HepG2 (cell line): ENCODE measurements around the gene GDF7. TPM values are rescaled to one million over a fixed set of nuclear protein-coding genes. Genes with fewer than 3 reads are reported as not detected.

Source experiments
- KDM4B ChIP-seq: sonication (generic); formaldehyde crosslinking; IDR thresholded peaks from 2 replicates; pipeline ENCODE4 v1.4.0; 2020; ENCODE audit warnings: missing genetic modification reagents
- MAFF ChIP-seq: IDR thresholded peaks from 2 replicates; pipeline ENCODE4 v1.6.1; 2011; ENCODE audit warnings: low read depth, low read length, improper control_type of control experiment
- NCOA5 ChIP-seq: sonication (generic); formaldehyde crosslinking; IDR thresholded peaks from 2 replicates; pipeline ENCODE4 v1.4.0; 2020; ENCODE audit warnings: missing genetic modification reagents
- PHF5A ChIP-seq: IDR thresholded peaks from one replicate; pipeline ENCODE4 v1.6.1; 2018; ENCODE audit warnings: low read depth, missing genetic modification reagents; ENCODE audit not compliant: unreplicated experiment
- RFX5 ChIP-seq: IDR thresholded peaks from 2 replicates; pipeline ENCODE4 v1.6.1; 2011; ENCODE audit warnings: low read depth, low read length, improper control_type of control experiment
- SNAI1 ChIP-seq: sonication (generic); formaldehyde crosslinking; IDR thresholded peaks from 2 replicates; pipeline ENCODE4 v1.5.0; 2020; ENCODE audit warnings: mild to moderate bottlenecking, missing genetic modification reagents, borderline replicate concordance
- TBL1XR1 ChIP-seq: fragments of 150-350 bp; IDR thresholded peaks from 2 replicates; pipeline ENCODE4 v1.6.1; 2014; ENCODE audit warnings: borderline replicate concordance, low read length; ENCODE audit not compliant: partially characterized antibody
- TOE1 ChIP-seq: sonication (generic); formaldehyde crosslinking; IDR thresholded peaks from 2 replicates; pipeline ENCODE4 v1.4.0; 2020; ENCODE audit warnings: mild to moderate bottlenecking, missing genetic modification reagents
- ZBTB46 ChIP-seq: sonication (generic); formaldehyde crosslinking; IDR thresholded peaks from 2 replicates; pipeline ENCODE4 v1.4.0; 2020; ENCODE audit warnings: mild to moderate bottlenecking, missing genetic modification reagents, borderline replicate concordance
- ZKSCAN8 ChIP-seq: IDR thresholded peaks from 2 replicates; pipeline ENCODE4 v1.6.1; 2016; ENCODE audit warnings: borderline replicate concordance, missing genetic modification reagents, missing compliant biosample characterization
- ZMYM2 ChIP-seq: sonication (generic); formaldehyde crosslinking; IDR thresholded peaks from 2 replicates; pipeline ENCODE4 v1.8.0; 2022; ENCODE audit warnings: mild to moderate bottlenecking, missing genetic modification reagents
- ZNF33A ChIP-seq: sonication (generic); formaldehyde crosslinking; IDR thresholded peaks from 2 replicates; pipeline ENCODE4 v1.5.1; 2020; ENCODE audit warnings: missing genetic modification reagents, mild to moderate bottlenecking, moderate library complexity, borderline replicate concordance
- ZNF33B ChIP-seq: sonication (generic); formaldehyde crosslinking; IDR thresholded peaks from 2 replicates; pipeline ENCODE4 v1.5.1; 2020; ENCODE audit warnings: mild to moderate bottlenecking, missing genetic modification reagents
- ZNF546 ChIP-seq: sonication (generic); formaldehyde crosslinking; conservative IDR thresholded peaks from 2 replicates; pipeline ENCODE4 v1.8.1; 2023; ENCODE audit warnings: mild to moderate bottlenecking, missing genetic modification reagents
- ZNF576 ChIP-seq: sonication (generic); formaldehyde crosslinking; IDR thresholded peaks from 2 replicates; pipeline ENCODE4 v1.4.0; 2020; ENCODE audit warnings: mild to moderate bottlenecking, missing genetic modification reagents
- ZNF652 ChIP-seq: IDR thresholded peaks from 2 replicates; pipeline ENCODE4 v1.6.1; 2016; ENCODE audit warnings: low read depth, borderline replicate concordance
- ZNF83 ChIP-seq: sonication (generic); formaldehyde crosslinking; IDR thresholded peaks from 2 replicates; pipeline ENCODE4 v1.4.0; 2020; ENCODE audit warnings: missing genetic modification reagents, mild to moderate bottlenecking, borderline replicate concordance
- polyA plus RNA-seq, 8 experiments: library from polyadenylated mRNA; depleted of rRNA in 3 of 8; stranded (reverse) in 7 of 8; unstranded in 1 of 8; fragments of >200 nt; fragmentation: Illumina TruSeq in 4 of 8; extraction: Trizol in 4 of 8; gene quantifications; 2 replicates each; pipeline versions ENCODE4 v1.2.1 to v1.2.3, GENCODE V29; 2011 to 2016; ENCODE audit warnings: low read depth in 4 of 8, missing spikeins in 1 of 8, mixed read lengths in 1 of 8; ENCODE audit not compliant: insufficient read depth in 1 of 8
- total RNA-seq, 5 experiments: library from RNA; depleted of rRNA; stranded (reverse); fragments of >200 nt; fragmentation: Illumina TruSeq; extraction: Trizol; gene quantifications; 2 replicates each; pipeline ENCODE4 v1.2.3, GENCODE V29; 2016; ENCODE audit warnings: low read depth in 1 of 5
- TF ChIP-seq, protein P1 (sequence below), 2 experiments: sonication (generic) in 1 of 2; formaldehyde crosslinking in 1 of 2; IDR thresholded peaks; 2 replicates each; pipeline versions ENCODE4 v1.4.0 to v1.6.1; 2016 to 2020; ENCODE audit warnings: borderline replicate concordance in 1 of 2, low read depth in 1 of 2, mild to moderate bottlenecking in 1 of 2, missing genetic modification reagents in 1 of 2
- TF ChIP-seq, protein P2 (sequence below): sonication (generic); formaldehyde crosslinking; IDR thresholded peaks from 2 replicates; pipeline ENCODE4 v1.5.0; 2020; ENCODE audit warnings: missing genetic modification reagents, mild to moderate bottlenecking, borderline replicate concordance
- TF ChIP-seq, protein P3 (sequence below): sonication (generic); formaldehyde crosslinking; IDR thresholded peaks from 2 replicates; pipeline ENCODE4 v1.5.1; 2020; ENCODE audit warnings: mild to moderate bottlenecking, moderate library complexity, missing genetic modification reagents

The GDF7 gene
- total and polyA plus RNA-seq, 2 of the 13 experiments (the other 11 are each of a cell fraction or from before 2014, with no cell fraction given): 1.6 to 15.0 TPM

DNA sequence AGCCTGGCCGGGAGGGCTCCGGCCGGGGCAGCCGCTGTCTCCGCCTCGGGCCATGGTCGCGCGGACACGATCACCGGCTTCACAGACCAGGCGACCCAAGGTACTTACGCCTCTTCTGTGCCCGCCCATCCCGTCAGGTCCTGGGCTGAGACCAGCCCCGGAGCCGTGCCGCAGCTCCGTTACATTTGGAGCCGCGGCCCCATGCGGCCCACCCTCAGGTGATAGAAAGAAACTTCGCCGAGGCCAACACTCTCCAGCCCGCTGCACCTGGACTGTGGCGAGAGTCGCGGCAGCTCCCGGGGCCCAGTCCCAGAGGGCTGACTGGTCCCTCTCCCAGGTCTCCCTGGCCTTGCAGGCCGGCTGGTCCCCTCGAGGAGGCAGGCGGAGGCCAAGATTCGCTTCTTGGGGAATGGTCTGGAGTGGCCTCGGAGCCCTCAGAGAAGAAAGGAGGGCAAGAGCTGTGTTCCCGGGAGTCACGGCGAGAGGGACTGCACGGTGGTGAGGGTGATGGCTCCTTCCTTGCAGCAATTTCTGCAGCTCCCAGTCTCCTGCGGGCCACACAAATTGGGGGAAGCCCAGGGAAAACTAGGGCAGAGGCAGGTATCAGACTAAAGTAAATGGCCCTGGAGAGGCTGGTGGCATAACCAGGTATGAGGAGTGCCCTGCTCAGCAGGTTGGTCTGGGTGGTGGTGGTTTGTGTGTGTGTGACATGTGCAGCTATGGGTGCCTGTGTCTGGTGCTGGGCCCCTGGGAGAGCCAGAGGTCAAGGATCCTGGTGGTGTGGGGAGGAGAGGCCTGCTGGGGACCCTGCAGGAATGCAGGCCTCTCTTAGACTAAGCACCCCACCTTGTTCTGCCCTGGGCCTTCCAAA is 822 bp downstream of the GDF7 start (continued):
- TF ChIP-seq ZBTB46 (CRISPR knock-in tag) (no peak), KDM4B (no peak), ZNF83 (no peak), RFX5 (no peak), ZMYM2 (CRISPR knock-in tag) (peak; percentile 41; the same call in 1 of the 2 replicates), PHF5A (CRISPR knock-in tag) (no peak), NCOA5 (CRISPR knock-in tag) (no peak), MAFF (no peak), ZNF33B (CRISPR knock-in tag) (no peak; the same call in 1 of the 2 replicates), ZKSCAN8 (CRISPR knock-in tag) (0 out of 2 replicates have a peak, but pooled peaks have one; percentile 15), TBL1XR1 (no peak), ZNF652 (CRISPR knock-in tag) (no peak), ZNF576 (CRISPR knock-in tag) (no peak), TOE1 (CRISPR knock-in tag) (no peak), ZNF546 (no peak; the same call in 1 of the 2 replicates), ZNF33A (no peak), SNAI1 (CRISPR knock-in tag) (0 out of 2 replicates have a peak, but pooled peaks have one; percentile 28)
- TF ChIP-seq, protein P1, sequence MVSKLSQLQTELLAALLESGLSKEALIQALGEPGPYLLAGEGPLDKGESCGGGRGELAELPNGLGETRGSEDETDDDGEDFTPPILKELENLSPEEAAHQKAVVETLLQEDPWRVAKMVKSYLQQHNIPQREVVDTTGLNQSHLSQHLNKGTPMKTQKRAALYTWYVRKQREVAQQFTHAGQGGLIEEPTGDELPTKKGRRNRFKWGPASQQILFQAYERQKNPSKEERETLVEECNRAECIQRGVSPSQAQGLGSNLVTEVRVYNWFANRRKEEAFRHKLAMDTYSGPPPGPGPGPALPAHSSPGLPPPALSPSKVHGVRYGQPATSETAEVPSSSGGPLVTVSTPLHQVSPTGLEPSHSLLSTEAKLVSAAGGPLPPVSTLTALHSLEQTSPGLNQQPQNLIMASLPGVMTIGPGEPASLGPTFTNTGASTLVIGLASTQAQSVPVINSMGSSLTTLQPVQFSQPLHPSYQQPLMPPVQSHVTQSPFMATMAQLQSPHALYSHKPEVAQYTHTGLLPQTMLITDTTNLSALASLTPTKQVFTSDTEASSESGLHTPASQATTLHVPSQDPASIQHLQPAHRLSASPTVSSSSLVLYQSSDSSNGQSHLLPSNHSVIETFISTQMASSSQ (IDR thresholded peaks at IDR 0.05; ENCODE audit: low read depth): no peak
- TF ChIP-seq, protein P1 (CRISPR knock-in tag; IDR thresholded peaks at IDR 0.05; ENCODE audit: borderline replicate concordance): peak; percentile 50; the same call in 1 of the 2 replicates
- TF ChIP-seq, protein P2, sequence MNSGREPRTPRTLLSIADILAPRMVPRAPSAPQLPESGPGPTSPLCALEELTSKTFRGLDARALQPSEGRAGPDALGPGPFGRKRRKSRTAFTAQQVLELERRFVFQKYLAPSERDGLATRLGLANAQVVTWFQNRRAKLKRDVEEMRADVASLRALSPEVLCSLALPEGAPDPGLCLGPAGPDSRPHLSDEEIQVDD: no peak
- TF ChIP-seq, protein P3, sequence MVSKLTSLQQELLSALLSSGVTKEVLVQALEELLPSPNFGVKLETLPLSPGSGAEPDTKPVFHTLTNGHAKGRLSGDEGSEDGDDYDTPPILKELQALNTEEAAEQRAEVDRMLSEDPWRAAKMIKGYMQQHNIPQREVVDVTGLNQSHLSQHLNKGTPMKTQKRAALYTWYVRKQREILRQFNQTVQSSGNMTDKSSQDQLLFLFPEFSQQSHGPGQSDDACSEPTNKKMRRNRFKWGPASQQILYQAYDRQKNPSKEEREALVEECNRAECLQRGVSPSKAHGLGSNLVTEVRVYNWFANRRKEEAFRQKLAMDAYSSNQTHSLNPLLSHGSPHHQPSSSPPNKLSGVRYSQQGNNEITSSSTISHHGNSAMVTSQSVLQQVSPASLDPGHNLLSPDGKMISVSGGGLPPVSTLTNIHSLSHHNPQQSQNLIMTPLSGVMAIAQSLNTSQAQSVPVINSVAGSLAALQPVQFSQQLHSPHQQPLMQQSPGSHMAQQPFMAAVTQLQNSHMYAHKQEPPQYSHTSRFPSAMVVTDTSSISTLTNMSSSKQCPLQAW: no peak
